Hepatocyte (in vitro differentiated cells): Measurements from ENCODE around the gene ZNF121. TPM values are rescaled to one million over a fixed set of nuclear protein-coding genes. Genes with fewer than 3 reads are reported as not detected.
"Not testable (repeated sequence)": the region's sequence is repeated elsewhere in the genome, so short reads cannot be mapped to it uniquely, and the experiment has no call there.

Source experiments
- DNase-seq: peaks from one replicate; pipeline ENCODE4 v3.0.0-alpha.2; 2016; ENCODE audit warnings: low spot score
- H2AFZ ChIP-seq: fragments of 200-600 bp; sonication (generic); 2 replicates; pipeline ENCODE4 v1.6.0; 2016; ENCODE audit warnings: antibody characterized with exemption, mild to moderate bottlenecking
- H3K27ac ChIP-seq: fragments of 200-600 bp; sonication (generic); 2 replicates; pipeline ENCODE4 v1.5.1; 2016; ENCODE audit warnings: mild to moderate bottlenecking
- H3K27me3 ChIP-seq: fragments of 200-600 bp; sonication (generic); 2 replicates; pipeline ENCODE4 v1.6.1; 2016
- H3K36me3 ChIP-seq: fragments of 200-600 bp; sonication (generic); replicated peaks from 2 replicates; pipeline ENCODE4 v1.5.1; 2016; ENCODE audit warnings: low read depth; ENCODE audit not compliant: insufficient read depth
- H3K4me1 ChIP-seq: fragments of 200-600 bp; sonication (generic); 2 replicates; pipeline ENCODE4 v1.5.1; 2016; ENCODE audit warnings: mild to moderate bottlenecking, moderate library complexity; ENCODE audit not compliant: insufficient read depth
- H3K4me2 ChIP-seq: fragments of 200-600 bp; sonication (generic); 2 replicates; pipeline ENCODE4 v1.6.0; 2016
- H3K4me3 ChIP-seq: fragments of 200-600 bp; sonication (generic); 2 replicates; pipeline ENCODE4 v1.5.1; 2016; ENCODE audit warnings: mild to moderate bottlenecking
- H3K79me2 ChIP-seq: fragments of 200-600 bp; sonication (generic); 2 replicates; pipeline ENCODE4 v1.6.0; 2017; ENCODE audit warnings: mild to moderate bottlenecking
- H3K9me2 ChIP-seq: fragments of 200-600 bp; sonication (generic); replicated peaks from 2 replicates; pipeline ENCODE4 v1.6.0; 2017; ENCODE audit warnings: mild to moderate bottlenecking; ENCODE audit not compliant: insufficient read depth
- H3K9me3 ChIP-seq: fragments of 200-600 bp; sonication (generic); 2 replicates; pipeline ENCODE4 v1.5.1; 2016; ENCODE audit warnings: low read depth, mild to moderate bottlenecking
- H4K20me1 ChIP-seq: fragments of 200-600 bp; sonication (generic); 2 replicates; pipeline ENCODE4 v1.6.0; 2016; ENCODE audit warnings: mild to moderate bottlenecking; ENCODE audit not compliant: insufficient read depth, poor library complexity, severe bottlenecking
- CTCF ChIP-seq: fragments of 200-600 bp; sonication (generic); IDR thresholded peaks from 2 replicates; pipeline ENCODE4 v1.5.1; 2016; ENCODE audit warnings: antibody characterized with exemption, mild to moderate bottlenecking; ENCODE audit not compliant: poor library complexity
- EZH2 ChIP-seq: fragments of 200-600 bp; sonication (generic); IDR thresholded peaks from 2 replicates; pipeline ENCODE4 v1.6.1; 2016; ENCODE audit warnings: antibody characterized with exemption, mild to moderate bottlenecking, borderline replicate concordance
- EZH2phosphoT487 ChIP-seq: fragments of 200-600 bp; sonication (generic); IDR thresholded peaks from one replicate; pipeline ENCODE4 v1.6.1; 2018; ENCODE audit warnings: antibody characterized with exemption, mild to moderate bottlenecking, low read depth, moderate library complexity; ENCODE audit not compliant: unreplicated experiment, severe bottlenecking
- WGBS: methylation state at CpG from one replicate; pipeline ENCODE4 v1.1.6; 2016; ENCODE audit warnings: low lambda C conversion rate; ENCODE audit errors: missing lambda C conversion rate; 5-methylcytosine and 5-hydroxymethylcytosine counted together
- polyA plus RNA-seq: library from polyadenylated mRNA; unstranded; fragments of >200 nt; fragmentation: Nextera tagmentation; extraction: Ambion mirVana; gene quantifications from 2 replicates; pipeline ENCODE4 v1.2.1, GENCODE V29; 2016
- total RNA-seq: library from RNA; depleted of rRNA; stranded (reverse); fragments of >200 nt; gene quantifications from 2 replicates; pipeline ENCODE4 v1.2.3, GENCODE V29; 2014

ZNF121 gene
- total and polyA plus RNA-seq, 2 experiments from 2014 or later: 5.4 to 44.9 TPM

DNA sequence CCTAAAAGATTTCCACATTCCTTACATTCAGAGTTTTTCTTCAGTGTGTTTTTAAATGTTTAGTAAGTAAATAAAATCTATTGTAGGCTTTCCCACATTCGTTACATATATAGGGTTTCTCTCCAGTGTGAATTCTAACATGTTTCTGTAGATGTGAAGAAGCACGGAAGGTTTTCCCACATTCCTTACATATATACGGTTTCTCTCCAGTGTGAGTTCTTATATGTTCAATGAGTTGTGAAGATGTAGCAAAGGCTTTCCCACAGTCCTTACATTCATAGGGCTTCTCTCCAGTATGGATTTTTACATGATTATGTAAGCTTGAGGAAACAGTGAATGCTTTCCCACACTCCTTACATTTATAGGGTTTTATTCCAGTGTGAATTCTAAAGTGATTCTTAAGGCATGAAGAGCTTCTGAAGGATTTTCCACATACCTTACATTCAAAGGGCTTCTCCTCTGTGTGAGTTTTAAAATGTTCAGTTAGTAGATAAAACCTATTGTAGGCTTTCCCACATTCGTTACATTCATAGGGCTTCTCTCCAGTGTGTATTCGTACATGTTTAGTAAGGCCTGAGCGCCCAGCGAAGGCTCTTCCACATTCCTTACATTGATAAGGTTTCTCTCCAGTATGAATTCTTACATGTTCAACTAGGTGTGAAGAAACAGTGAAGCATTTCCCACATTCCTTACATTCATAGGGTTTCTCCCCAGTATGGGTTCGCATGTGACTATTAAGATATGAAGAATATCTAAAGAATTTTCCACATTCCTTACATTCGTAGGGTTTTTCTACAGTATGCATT is 18.2 kb downstream of the ZNF121 start:
- H3K27me3 ChIP-seq: no peaks in the 10 kb centered on the region
- 98% methylated on average over 9 of the region's 9 CpGs for WGBS
- H3K4me3 ChIP-seq: no peak overlapping the region
- peaks cover 51% of the 10 kb centered on the region for H3K36me3 ChIP-seq
- peaks cover 68% of the 10 kb centered on the region for H3K79me2 ChIP-seq
- H3K9me2 ChIP-seq: no peaks in the 10 kb centered on the region
- no peak overlapping the region for H3K4me2 ChIP-seq
- TF ChIP-seq EZH2 (no peak), EZH2phosphoT487 (no peak), CTCF (no peak)
- H3K4me1 ChIP-seq: no peaks in the 10 kb centered on the region
- H2AFZ ChIP-seq: no peak overlapping the region
- H3K9me3 ChIP-seq: peaks cover 94% of the 10 kb centered on the region
- DNase-seq: no peak
- no peak overlapping the region for H3K27ac ChIP-seq
- H4K20me1 ChIP-seq: no peaks in the 10 kb centered on the region

- WGBS: 94% methylated on average over 7 of the region's 7 CpGs
- Histone ChIP-seq H3K4me1 (no peaks in the 10 kb centered on the region), H2AFZ (no peak overlapping the region), H3K79me2 (no peaks in the 10 kb centered on the region), H3K36me3 (no peaks in the 10 kb centered on the region), H3K27ac (no peak overlapping the region), H3K9me3 (no peaks in the 10 kb centered on the region), H3K4me2 (no peak overlapping the region), H3K4me3 (no peak overlapping the region), H3K27me3 (no peaks in the 10 kb centered on the region), H3K9me2 (no peaks in the 10 kb centered on the region), H4K20me1 (no peaks in the 10 kb centered on the region)
- DNase-seq: no peak
- TF ChIP-seq EZH2 (no peak), EZH2phosphoT487 (no peak), CTCF (no peak)
These were observed 31.6 kb downstream of the ZNF121 start for GRCh38 chr19:9552536-9553274.

DNA sequence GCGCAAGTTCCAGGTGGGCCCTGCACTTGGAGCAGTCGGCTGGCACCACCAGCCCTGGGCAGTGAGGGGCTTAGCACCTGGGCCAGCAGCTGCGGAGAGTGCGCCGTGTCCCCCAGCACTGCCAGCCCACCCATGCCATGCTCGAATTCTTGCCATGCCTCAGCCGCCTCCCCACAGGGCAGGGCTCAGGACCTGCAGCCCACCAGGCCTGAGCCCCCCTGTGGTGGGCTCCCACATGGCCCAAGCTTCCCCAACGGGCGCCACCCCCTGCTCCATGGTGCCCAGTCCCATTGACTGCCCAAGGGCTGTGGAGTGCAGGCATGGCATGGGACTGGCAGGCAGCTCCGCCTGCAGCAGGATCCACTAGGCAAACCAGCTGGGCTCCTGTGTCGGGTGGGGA is 36.4 kb downstream of the ZNF121 start:
- H3K4me1 ChIP-seq: no peaks in the 10 kb centered on the region
- 83% methylated on average over 10 of the region's 11 CpGs for WGBS
- DNase-seq: no peak
- no peak overlapping the region for H2AFZ ChIP-seq
- H4K20me1 ChIP-seq: no peaks in the 10 kb centered on the region
- H3K9me3 ChIP-seq: no peaks in the 10 kb centered on the region
- H3K4me2 ChIP-seq: no peak overlapping the region
- H3K4me3 ChIP-seq: no peak overlapping the region
- no peaks in the 10 kb centered on the region for H3K27me3 ChIP-seq
- H3K79me2 ChIP-seq: no peaks in the 10 kb centered on the region
- TF ChIP-seq EZH2 (no peak), EZH2phosphoT487 (no peak), CTCF (no peak)
- no peaks in the 10 kb centered on the region for H3K36me3 ChIP-seq
- H3K9me2 ChIP-seq: no peaks in the 10 kb centered on the region
- H3K27ac ChIP-seq: no peak overlapping the region

DNA sequence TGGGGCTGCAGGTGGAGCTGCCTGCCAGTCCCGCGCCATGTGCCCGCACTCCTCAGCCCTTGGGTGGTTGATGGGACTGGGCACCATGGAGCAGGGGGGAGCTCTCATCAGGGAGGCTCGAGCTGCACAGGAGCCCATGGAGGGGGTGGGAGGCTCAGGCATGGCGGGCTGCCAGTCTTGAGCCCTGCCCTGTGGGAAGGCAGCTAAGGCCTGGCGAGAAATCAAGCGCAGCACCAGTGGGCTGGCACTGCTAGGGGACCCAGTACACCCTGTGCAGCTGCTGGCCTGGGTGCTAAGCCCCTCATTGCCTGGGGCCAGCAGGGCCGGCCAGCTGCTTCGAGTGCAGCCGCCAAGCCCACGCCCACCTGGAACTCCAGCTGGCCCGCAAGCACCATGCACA is 43.0 kb downstream of the ZNF121 start:
- peaks cover 23% of the 10 kb centered on the region for H3K79me2 ChIP-seq
- not testable (repeated sequence) for DNase-seq, H3K9me2 ChIP-seq, H3K36me3 ChIP-seq, H3K4me1 ChIP-seq, H3K27ac ChIP-seq, H3K4me3 ChIP-seq, H3K4me2 ChIP-seq, H3K27me3 ChIP-seq, H3K9me3 ChIP-seq, H4K20me1 ChIP-seq, H2AFZ ChIP-seq
- WGBS: 88% methylated on average over 12 of the region's 12 CpGs

DNA sequence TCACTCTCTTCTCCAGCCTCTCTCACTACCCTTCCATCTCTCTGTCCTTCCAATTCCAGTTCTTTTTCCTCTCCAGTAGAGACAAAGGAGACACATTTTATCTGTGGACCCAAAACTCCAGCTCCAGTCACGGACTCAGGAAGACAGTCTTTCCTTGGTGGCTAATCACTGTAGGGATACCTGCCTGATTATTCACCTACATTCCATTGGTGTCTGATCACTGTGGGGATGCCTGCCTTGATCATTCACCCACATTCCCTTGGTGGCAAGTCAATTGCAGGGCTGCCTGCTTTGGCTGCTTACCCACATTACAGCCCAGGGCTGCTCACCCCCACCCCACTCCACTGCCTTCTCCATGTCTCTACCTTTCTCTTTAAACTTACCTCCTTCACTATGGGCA is 44.4 kb downstream of the ZNF121 start:
- not testable (repeated sequence) for H3K4me2 ChIP-seq, DNase-seq, H3K27me3 ChIP-seq, H3K27ac ChIP-seq, H3K4me1 ChIP-seq, H4K20me1 ChIP-seq, H2AFZ ChIP-seq, H3K36me3 ChIP-seq, H3K9me2 ChIP-seq, H3K4me3 ChIP-seq
- Histone ChIP-seq H3K79me2 (peaks cover 27% of the 10 kb centered on the region), H3K9me3 (peaks cover 12% of the 10 kb centered on the region)
- 93% methylated on average over 1 of the region's 1 CpG for WGBS

DNA sequence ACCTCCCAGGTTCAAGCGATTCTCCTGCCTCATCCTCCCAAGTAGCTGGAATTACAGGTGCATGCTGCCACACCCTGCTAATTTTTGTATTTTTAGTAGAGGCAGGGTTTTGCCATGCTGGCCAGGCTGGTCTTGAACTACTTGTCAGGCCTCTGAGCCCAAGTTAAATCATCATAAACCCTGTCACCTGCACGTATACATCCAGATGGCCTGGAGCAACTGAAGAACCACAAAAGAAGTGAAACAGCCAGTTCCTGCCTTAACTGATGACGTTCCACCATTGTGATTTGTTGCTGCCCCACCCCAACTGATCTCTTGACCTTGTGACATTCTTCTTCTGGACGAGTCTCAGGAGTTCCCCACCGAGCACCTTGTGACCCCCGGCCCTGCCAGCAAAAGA is 45.1 kb downstream of the ZNF121 start:
- DNase-seq, H4K20me1 ChIP-seq, H3K36me3 ChIP-seq, H3K4me1 ChIP-seq, H3K9me2 ChIP-seq, H3K27me3 ChIP-seq: not testable (repeated sequence)
- Histone ChIP-seq H3K4me3 (peak overlapping the region; percentile 91), H3K79me2 (peaks cover 27% of the 10 kb centered on the region), H3K27ac (peak overlapping the region; percentile 100), H2AFZ (peak overlapping the region; percentile 95), H3K9me3 (peaks cover 17% of the 10 kb centered on the region), H3K4me2 (peak overlapping the region; percentile 84)
- WGBS: 91% methylated on average over 6 of the region's 6 CpGs
